RCC 7860 (cell line): ENCODE measurements around the gene PGAP1.
"Not testable (repeated sequence)": the region's sequence is repeated elsewhere in the genome, so short reads cannot be mapped to it uniquely, and the experiment has no call there.

ENCODE experiments used
- DNase-seq: peaks from one replicate; pipeline ENCODE4 v3.0.0-alpha.2; 2015; ENCODE audit warnings: low spot score
- FAIRE-seq: peaks from 2 replicates; lab custom pipeline; 2012; peaks lifted over from hg19 to GRCh38; lab: Jason Lieb, UNC

The PGAP1 gene

GRCh38 chr2:196951973-196952372 is 25.5 kb upstream of the PGAP1 start:
- DNase-seq, result no peak
- FAIRE-seq, result no peak

- FAIRE-seq (no peak), DNase-seq (no peak)
Measured at GRCh38 chr2:196949116-196949515, 22.6 kb upstream of the PGAP1 start.

GRCh38 chr2:196944570-196944969 is 18.1 kb upstream of the PGAP1 start:
- DNase-seq (no peak), FAIRE-seq (no peak)

GRCh38 chr2:196941398-196942078 is 15.0 kb upstream of the PGAP1 start:
- FAIRE-seq (no peak), DNase-seq (no peak)

- FAIRE-seq (no peak), DNase-seq (no peak)
Measured at GRCh38 chr2:196939371-196939770, 12.9 kb upstream of the PGAP1 start.

DNA sequence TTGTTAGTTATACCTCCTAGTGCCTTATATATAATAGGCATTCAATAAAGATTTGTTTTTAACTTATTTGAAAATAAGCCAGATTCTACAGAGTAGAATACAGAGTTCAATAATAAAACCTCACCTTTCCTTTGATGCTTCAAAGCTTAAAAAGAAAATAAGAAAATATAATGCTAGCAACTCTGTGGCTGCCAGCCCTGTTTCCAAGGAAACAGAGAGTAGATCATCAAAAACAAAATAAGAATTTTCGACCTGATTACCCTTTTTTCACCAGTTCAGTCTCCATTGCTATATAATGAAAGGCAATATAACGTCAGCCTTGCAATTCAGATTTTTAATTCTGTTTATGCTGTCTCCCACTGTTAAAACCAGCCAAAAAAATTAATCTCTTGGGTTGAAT is 8.9 kb upstream of the PGAP1 start:
- FAIRE-seq, result no peak
- DNase-seq, result no peak

- DNase-seq, result no peak
- FAIRE-seq, result no peak
Measured at GRCh38 chr2:196934672-196935071, 8.2 kb upstream of the PGAP1 start.

- no peak for FAIRE-seq
Measured at GRCh38 chr2:196931555-196931954, 5.0 kb upstream of the PGAP1 start.

GRCh38 chr2:196927376-196928225 is 1.1 kb upstream of the PGAP1 start:
- DNase-seq (peak; percentile 29), FAIRE-seq (no peak)

More at GRCh38 chr2:196931555-196931954, 5.0 kb upstream of the PGAP1 start:
- DNase-seq, result no peak

GRCh38 chr2:196925768-196926561 is 542 bp downstream of the PGAP1 start:
- FAIRE-seq, result no peak
- DNase-seq, result no peak

GRCh38 chr2:196925051-196925767 is 1.3 kb downstream of the PGAP1 start:
- FAIRE-seq, result no peak
- no peak for DNase-seq

GRCh38 chr2:196924051-196924450 is 2.5 kb downstream of the PGAP1 start:
- FAIRE-seq, result no peak
- no peak for DNase-seq

GRCh38 chr2:196918927-196919326 is 7.6 kb downstream of the PGAP1 start:
- FAIRE-seq (no peak), DNase-seq (no peak)

- no peak for FAIRE-seq
- no peak for DNase-seq
Measured at GRCh38 chr2:196917802-196918201, 8.7 kb downstream of the PGAP1 start.

DNA sequence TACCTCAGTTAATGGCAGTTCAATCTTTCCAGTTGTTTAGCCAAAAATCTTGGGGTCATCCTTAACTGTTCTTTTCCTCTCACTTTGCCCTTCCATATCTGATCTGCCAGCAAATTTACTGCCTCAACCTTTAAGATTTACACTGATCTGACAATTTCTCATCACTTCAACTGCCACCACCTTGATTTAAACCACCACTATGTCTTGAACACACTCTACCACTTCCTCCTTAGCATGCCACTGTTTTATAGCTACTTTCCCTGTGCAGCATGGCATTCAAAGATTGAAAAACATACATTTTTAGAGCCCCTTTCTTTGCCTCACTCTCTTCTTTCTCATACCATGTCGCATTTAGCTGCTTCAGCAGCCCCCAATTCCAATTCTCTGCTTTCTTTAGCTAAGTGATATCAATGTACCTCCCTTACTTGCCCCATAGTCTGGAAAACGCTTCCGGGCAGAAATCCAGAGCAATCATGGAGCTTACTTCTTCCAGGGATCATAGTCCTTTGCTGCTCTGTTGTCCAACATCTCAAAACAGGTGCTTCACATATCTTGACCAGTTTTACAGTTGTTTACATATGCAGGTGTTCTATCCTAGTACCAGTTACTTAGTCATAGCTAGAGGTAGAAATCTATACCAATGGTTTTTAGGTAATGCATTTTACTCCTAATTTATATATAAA is 10.9 kb downstream of the PGAP1 start:
- DNase-seq (no peak), FAIRE-seq (no peak)

DNA sequence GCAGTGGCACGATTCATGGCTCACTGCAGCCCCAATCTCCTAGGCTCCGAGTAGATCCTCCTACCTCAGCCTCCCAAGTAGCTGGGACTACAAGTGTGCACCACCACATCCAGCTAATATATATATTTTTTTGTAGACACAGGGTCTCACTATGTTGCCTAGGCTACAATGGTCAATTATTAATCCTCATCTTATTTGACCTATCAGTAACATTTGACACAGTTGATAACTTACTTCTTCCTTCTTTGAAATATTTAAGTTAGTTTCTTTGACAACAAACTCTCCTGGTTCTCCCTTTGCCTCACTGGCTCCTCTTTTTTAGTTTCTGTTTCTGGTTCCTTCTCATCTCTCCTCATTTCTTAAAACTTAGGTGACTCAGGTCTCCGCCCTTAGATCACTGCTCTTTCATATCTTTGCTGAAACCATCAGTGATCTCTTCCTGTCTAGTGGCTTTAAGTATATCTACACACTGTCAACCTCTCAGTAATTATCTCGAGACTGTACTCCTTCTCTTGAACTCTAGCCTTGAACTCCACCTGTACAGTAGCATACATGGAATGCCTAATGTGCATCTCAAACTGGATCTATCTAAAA is 11.5 kb downstream of the PGAP1 start:
- DNase-seq (no peak), FAIRE-seq (no peak)

GRCh38 chr2:196913691-196914090 is 12.8 kb downstream of the PGAP1 start:
- FAIRE-seq (no peak), DNase-seq (no peak)

DNA sequence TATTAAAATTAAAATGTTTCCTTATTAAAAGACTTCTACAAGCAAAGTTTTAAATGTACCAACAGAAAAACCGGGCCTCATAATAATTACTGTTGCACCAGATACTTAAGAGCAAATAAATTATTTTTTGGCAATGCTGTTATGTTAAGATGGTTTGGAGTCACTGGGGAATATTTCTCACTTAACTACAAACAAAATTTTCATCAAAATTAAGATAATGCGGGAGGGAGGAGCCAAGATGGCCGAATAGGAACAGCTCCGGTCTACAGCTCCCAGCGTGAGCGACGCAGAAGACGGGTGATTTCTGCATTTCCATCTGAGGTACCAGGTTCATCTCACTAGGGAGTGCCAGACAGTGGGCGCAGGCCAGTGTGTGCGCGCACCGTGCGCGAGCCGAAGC is 21.1 kb downstream of the PGAP1 start:
- FAIRE-seq, DNase-seq: not testable (repeated sequence)

- FAIRE-seq (peak; percentile 67), DNase-seq (no peak)
Measured at GRCh38 chr2:196902828-196903227, 23.7 kb downstream of the PGAP1 start.

- FAIRE-seq, result no peak
- DNase-seq, result no peak
Measured at GRCh38 chr2:196900843-196901242, 25.7 kb downstream of the PGAP1 start.
